ENCODE data around the gene CCDC196. TPM values are rescaled to one million over a fixed set of nuclear protein-coding genes. Genes with fewer than 3 reads are reported as not detected.
"Not testable (repeated sequence)": the region's sequence is repeated elsewhere in the genome, so short reads cannot be mapped to it uniquely, and the experiment has no call there.

CCDC196 gene
- polyA plus RNA-seq, 2 of the 4 experiments (the other 2 are of a cell fraction) = not detected

DNA sequence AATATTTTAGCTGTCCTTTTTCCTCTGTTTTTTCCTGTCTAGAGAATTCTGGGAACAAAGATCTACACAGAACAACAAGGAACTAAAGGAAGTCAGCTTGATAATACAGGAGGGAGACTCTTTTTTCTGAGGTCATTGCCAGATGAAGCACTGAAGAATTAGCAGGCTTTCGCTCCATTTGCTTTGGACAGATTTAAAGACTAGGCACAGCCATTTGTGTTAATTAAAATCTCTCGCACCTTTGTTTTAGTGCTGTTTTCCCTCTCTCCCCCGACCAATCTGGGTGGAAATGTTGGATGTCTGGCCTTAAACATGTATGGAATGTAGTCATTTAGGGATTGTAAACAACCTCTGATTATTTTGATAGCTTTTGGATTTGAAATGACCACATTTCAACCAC lies 12.1 kb downstream of the CCDC196 start:
- no peak overlapping the region for H3K27ac ChIP-seq
- no peaks in the 10 kb centered on the region for H3K9me3 ChIP-seq
- ATAC-seq (no peak), FAIRE-seq (no peak), DNase-seq (ENCODE audit: low read depth in 1 of 2, low spot score in 1 of 2) (no peak)
- no peak for TF ChIP-seq RARB (CRISPR knock-in tag; IDR thresholded peaks at IDR 0.05)
- TF ChIP-seq BHLHE40 (IDR thresholded peaks at IDR 0.05; ENCODE audit: low read depth, low read length) = no peak
- no peak for TF ChIP-seq EHF (CRISPR knock-in tag; IDR thresholded peaks at IDR 0.05)
- no peak for TF ChIP-seq PHF8 (IDR thresholded peaks at IDR 0.05; ENCODE audit: borderline replicate concordance, low read depth)
- TF ChIP-seq HOXA7 (CRISPR knock-in tag; IDR thresholded peaks at IDR 0.05) = no peak
- TF ChIP-seq POLR2A (IDR thresholded peaks at IDR 0.05; ENCODE audit: low read length) = no peak
- TF ChIP-seq, protein P1, sequence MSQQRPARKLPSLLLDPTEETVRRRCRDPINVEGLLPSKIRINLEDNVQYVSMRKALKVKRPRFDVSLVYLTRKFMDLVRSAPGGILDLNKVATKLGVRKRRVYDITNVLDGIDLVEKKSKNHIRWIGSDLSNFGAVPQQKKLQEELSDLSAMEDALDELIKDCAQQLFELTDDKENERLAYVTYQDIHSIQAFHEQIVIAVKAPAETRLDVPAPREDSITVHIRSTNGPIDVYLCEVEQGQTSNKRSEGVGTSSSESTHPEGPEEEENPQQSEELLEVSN (IDR thresholded peaks at IDR 0.05; ENCODE audit: borderline replicate concordance, low read depth) = no peak
- TF ChIP-seq CHD4 (IDR thresholded peaks at IDR 0.05; ENCODE audit: borderline replicate concordance) = no peak
- no peak for TF ChIP-seq ZNF302 (CRISPR knock-in tag; IDR thresholded peaks at IDR 0.05)
- no peak for TF ChIP-seq RCOR1 (IDR thresholded peaks at IDR 0.05; ENCODE audit: low read depth, low read length)
- H3K4me3 ChIP-seq = no peak overlapping the region
- H3K4me1 ChIP-seq = no peaks in the 10 kb centered on the region
- no peak overlapping the region for H3K4me2 ChIP-seq
- WGBS (ENCODE audit: missing lambda C conversion rate) = 49% methylated on average over 3 of the region's 3 CpGs
- POLR2A ChIA-PET = interaction anchor here (1.9 kb wide), 1 partner anchor 9 kb away, joined by 7 read pairs; the partner anchor contains the start of gene GPHN
- CTCF ChIA-PET = interaction anchor here (0.5 to 2.1 kb wide), 2 partner anchors 9 to 667 kb away, joined by 3 to 12 read pairs; partner anchors contain the start of gene GPHN

DNA sequence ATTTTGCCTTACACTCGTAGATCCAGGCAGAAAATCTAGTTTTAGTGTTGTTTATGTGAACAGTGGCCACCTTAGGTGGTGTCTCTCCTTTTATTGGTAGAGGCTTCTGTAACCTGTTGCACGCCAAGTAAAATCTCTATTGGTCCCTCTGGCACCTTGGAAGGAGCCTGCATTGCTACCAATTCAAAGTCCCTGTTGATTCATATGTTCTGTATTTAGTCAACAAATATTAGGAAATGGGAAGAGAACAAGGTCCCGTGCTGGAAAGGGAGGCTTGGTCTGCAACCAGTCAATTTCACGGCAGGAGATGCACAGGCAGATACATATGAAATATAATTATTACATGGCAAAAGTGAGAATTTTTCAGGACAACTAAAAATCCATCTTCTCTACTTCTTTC lies 15.4 kb downstream of the CCDC196 start:
- ChIA-PET POLR2A (no interaction called here), CTCF (no interaction called here)
- Histone ChIP-seq H3K4me1 (peaks cover 2% of the 10 kb centered on the region; the same call in 1 of the 3 replicates), H3K4me3 (no peak overlapping the region), H3K4me2 (no peak overlapping the region), H3K9me3 (no peaks in the 10 kb centered on the region), H3K27ac (no peak overlapping the region)
- WGBS (ENCODE audit: missing lambda C conversion rate) = 55% methylated on average over 4 of the region's 4 CpGs
- FAIRE-seq (no peak), ATAC-seq (no peak), DNase-seq (ENCODE audit: low read depth in 1 of 2, low spot score in 1 of 2) (no peak)
- TF ChIP-seq, protein P2, sequence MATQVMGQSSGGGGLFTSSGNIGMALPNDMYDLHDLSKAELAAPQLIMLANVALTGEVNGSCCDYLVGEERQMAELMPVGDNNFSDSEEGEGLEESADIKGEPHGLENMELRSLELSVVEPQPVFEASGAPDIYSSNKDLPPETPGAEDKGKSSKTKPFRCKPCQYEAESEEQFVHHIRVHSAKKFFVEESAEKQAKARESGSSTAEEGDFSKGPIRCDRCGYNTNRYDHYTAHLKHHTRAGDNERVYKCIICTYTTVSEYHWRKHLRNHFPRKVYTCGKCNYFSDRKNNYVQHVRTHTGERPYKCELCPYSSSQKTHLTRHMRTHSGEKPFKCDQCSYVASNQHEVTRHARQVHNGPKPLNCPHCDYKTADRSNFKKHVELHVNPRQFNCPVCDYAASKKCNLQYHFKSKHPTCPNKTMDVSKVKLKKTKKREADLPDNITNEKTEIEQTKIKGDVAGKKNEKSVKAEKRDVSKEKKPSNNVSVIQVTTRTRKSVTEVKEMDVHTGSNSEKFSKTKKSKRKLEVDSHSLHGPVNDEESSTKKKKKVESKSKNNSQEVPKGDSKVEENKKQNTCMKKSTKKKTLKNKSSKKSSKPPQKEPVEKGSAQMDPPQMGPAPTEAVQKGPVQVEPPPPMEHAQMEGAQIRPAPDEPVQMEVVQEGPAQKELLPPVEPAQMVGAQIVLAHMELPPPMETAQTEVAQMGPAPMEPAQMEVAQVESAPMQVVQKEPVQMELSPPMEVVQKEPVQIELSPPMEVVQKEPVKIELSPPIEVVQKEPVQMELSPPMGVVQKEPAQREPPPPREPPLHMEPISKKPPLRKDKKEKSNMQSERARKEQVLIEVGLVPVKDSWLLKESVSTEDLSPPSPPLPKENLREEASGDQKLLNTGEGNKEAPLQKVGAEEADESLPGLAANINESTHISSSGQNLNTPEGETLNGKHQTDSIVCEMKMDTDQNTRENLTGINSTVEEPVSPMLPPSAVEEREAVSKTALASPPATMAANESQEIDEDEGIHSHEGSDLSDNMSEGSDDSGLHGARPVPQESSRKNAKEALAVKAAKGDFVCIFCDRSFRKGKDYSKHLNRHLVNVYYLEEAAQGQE (IDR thresholded peaks at IDR 0.05) = no peak
- TF ChIP-seq FOSB (CRISPR knock-in tag; IDR thresholded peaks at IDR 0.05) = no peak
- no peak for TF ChIP-seq ZC3H11A (IDR thresholded peaks at IDR 0.05)
- TF ChIP-seq PHF8 (IDR thresholded peaks at IDR 0.05; ENCODE audit: borderline replicate concordance, low read depth) = no peak
- TF ChIP-seq, protein P3, sequence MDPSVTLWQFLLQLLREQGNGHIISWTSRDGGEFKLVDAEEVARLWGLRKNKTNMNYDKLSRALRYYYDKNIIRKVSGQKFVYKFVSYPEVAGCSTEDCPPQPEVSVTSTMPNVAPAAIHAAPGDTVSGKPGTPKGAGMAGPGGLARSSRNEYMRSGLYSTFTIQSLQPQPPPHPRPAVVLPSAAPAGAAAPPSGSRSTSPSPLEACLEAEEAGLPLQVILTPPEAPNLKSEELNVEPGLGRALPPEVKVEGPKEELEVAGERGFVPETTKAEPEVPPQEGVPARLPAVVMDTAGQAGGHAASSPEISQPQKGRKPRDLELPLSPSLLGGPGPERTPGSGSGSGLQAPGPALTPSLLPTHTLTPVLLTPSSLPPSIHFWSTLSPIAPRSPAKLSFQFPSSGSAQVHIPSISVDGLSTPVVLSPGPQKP (IDR thresholded peaks at IDR 0.05; ENCODE audit: low read depth, low read length) = no peak
- TF ChIP-seq, protein P4, sequence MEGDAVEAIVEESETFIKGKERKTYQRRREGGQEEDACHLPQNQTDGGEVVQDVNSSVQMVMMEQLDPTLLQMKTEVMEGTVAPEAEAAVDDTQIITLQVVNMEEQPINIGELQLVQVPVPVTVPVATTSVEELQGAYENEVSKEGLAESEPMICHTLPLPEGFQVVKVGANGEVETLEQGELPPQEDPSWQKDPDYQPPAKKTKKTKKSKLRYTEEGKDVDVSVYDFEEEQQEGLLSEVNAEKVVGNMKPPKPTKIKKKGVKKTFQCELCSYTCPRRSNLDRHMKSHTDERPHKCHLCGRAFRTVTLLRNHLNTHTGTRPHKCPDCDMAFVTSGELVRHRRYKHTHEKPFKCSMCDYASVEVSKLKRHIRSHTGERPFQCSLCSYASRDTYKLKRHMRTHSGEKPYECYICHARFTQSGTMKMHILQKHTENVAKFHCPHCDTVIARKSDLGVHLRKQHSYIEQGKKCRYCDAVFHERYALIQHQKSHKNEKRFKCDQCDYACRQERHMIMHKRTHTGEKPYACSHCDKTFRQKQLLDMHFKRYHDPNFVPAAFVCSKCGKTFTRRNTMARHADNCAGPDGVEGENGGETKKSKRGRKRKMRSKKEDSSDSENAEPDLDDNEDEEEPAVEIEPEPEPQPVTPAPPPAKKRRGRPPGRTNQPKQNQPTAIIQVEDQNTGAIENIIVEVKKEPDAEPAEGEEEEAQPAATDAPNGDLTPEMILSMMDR (IDR thresholded peaks at IDR 0.05) = no peak
- no peak for TF ChIP-seq SREBF2 (IDR thresholded peaks at IDR 0.05)
- TF ChIP-seq JUNB (IDR thresholded peaks at IDR 0.05) = no peak
- TF ChIP-seq SMC3 (IDR thresholded peaks at IDR 0.05) = no peak

DNA sequence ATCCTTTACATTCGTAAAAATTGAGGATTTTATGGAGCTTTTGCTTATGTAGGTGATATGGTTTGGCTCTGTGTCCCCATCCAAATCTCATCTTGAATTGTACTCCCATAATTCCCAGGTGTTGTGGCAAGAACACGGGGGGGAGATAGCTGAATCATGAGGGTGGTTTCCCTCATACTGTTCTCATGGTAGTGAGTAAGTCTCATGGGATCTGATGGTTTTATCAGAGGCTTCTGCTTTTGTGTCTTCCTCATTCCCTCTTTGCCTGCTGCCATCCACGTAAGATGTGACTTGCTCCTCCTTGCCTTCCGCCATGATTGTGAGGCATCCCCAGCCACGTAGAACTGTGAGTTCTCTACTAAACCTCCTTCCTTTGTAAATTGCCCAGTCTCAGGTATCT lies 16.7 kb downstream of the CCDC196 start:
- H3K4me2 ChIP-seq; H3K4me1 ChIP-seq; ATAC-seq; POLR2A ChIA-PET; CTCF ChIA-PET; FAIRE-seq; H3K4me3 ChIP-seq; H3K9me3 ChIP-seq; DNase-seq (ENCODE audit: low read depth in 1 of 2, low spot score in 1 of 2); H3K27ac ChIP-seq: not testable (repeated sequence)
- 81% methylated on average over 5 of the region's 5 CpGs for WGBS (ENCODE audit: missing lambda C conversion rate)
